MG63 (cell line): ENCODE data around the gene HELZ2. TPM values are rescaled to one million over a fixed set of nuclear protein-coding genes. Genes with fewer than 3 reads are reported as not detected.
A peak's percentile ranks its signal among the peaks of the same experiment; 100 is the strongest.
"Not testable (repeated sequence)": the region's sequence is repeated elsewhere in the genome, so short reads cannot be mapped to it uniquely, and the experiment has no call there.

Source experiments
- DNase-seq: peaks from one replicate; pipeline ENCODE4 v3.0.0-alpha.2; 2020
- H3K27me3 ChIP-seq: fragments of 250-450 bp; sonication (Bioruptor Pico); 2 replicates; pipeline ENCODE4 v1.5.1; 2020; ENCODE audit warnings: mild to moderate bottlenecking, moderate library complexity
- H3K36me3 ChIP-seq: fragments of 250-450 bp; sonication (Bioruptor Pico); 2 replicates; pipeline ENCODE4 v1.5.1; 2020; ENCODE audit warnings: mild to moderate bottlenecking, moderate library complexity
- H3K4me3 ChIP-seq: fragments of 250-450 bp; sonication (Bioruptor Pico); 2 replicates; pipeline ENCODE4 v1.5.1; 2020; ENCODE audit warnings: mild to moderate bottlenecking, moderate library complexity
- H3K9me3 ChIP-seq: fragments of 250-450 bp; sonication (Bioruptor Pico); 2 replicates; pipeline ENCODE4 v1.5.1; 2020; ENCODE audit warnings: mild to moderate bottlenecking, moderate library complexity
- total RNA-seq: library from RNA; depleted of rRNA; stranded (reverse); fragments of >200 nt; shearing (Covaris generic); gene quantifications from 2 replicates; pipeline ENCODE4 v1.2.3, GENCODE V29; 2014; ENCODE audit warnings: low replicate concordance; rRNA removed

Gene HELZ2
- 26.4 and 34.4 TPM in 2 replicates for total RNA-seq

- peak within 1 kb of the TSS; percentile 72 for H3K4me3 ChIP-seq
- H3K9me3 ChIP-seq, result no peaks in the 10 kb centered on the region
- DNase-seq, result peak; percentile 82
- H3K27me3 ChIP-seq, result no peaks in the 10 kb centered on the region
- H3K36me3 ChIP-seq, result peaks cover 18% of the 10 kb centered on the region
Observed at GRCh38 chr20:63574156-63574828, at the start of gene HELZ2. Gene HELZ2 (minus strand): TSS chr20:63574239. CDS start chr20:63572385, 1,854 bp downstream.

- Histone ChIP-seq H3K36me3 (peaks cover 37% of the 10 kb centered on the region), H3K9me3 (no peaks in the 10 kb centered on the region), H3K27me3 (no peaks in the 10 kb centered on the region), H3K4me3 (no peak overlapping the region)
- no peak for DNase-seq
Observed at GRCh38 chr20:63622732-63623131, 48.7 kb upstream of the HELZ2 start.

- no peaks in the 10 kb centered on the region for H3K27me3 ChIP-seq
- no peak overlapping the region for H3K4me3 ChIP-seq
- peaks cover 39% of the 10 kb centered on the region for H3K36me3 ChIP-seq
- no peak for DNase-seq
- H3K9me3 ChIP-seq, result no peaks in the 10 kb centered on the region
Observed at GRCh38 chr20:63622096-63622495, 48.1 kb upstream of the HELZ2 start.

- H3K4me3 ChIP-seq, result no peak overlapping the region
- no peaks in the 10 kb centered on the region for H3K9me3 ChIP-seq
- H3K27me3 ChIP-seq, result no peaks in the 10 kb centered on the region
- no peak for DNase-seq
- peaks cover 49% of the 10 kb centered on the region for H3K36me3 ChIP-seq
Observed at GRCh38 chr20:63620991-63621390, 47.0 kb upstream of the HELZ2 start.

- Histone ChIP-seq H3K9me3 (no peaks in the 10 kb centered on the region), H3K36me3 (peaks cover 63% of the 10 kb centered on the region), H3K4me3 (no peak overlapping the region), H3K27me3 (no peaks in the 10 kb centered on the region)
- DNase-seq, result no peak
Observed at GRCh38 chr20:63619505-63619904, 45.5 kb upstream of the HELZ2 start.

GRCh38 chr20:63619086-63619485 lies 45.0 kb upstream of the HELZ2 start:
- no peaks in the 10 kb centered on the region for H3K27me3 ChIP-seq
- H3K9me3 ChIP-seq, result no peaks in the 10 kb centered on the region
- H3K4me3 ChIP-seq, result no peak overlapping the region
- DNase-seq, result no peak
- peaks cover 62% of the 10 kb centered on the region for H3K36me3 ChIP-seq

- no peak overlapping the region for H3K4me3 ChIP-seq
- H3K27me3 ChIP-seq, result no peaks in the 10 kb centered on the region
- H3K36me3 ChIP-seq, result peaks cover 68% of the 10 kb centered on the region
- no peak for DNase-seq
- no peaks in the 10 kb centered on the region for H3K9me3 ChIP-seq
Observed at GRCh38 chr20:63618291-63618980, 44.4 kb upstream of the HELZ2 start.

- Histone ChIP-seq H3K4me3 (no peak overlapping the region), H3K9me3 (no peaks in the 10 kb centered on the region), H3K36me3 (peaks cover 69% of the 10 kb centered on the region), H3K27me3 (no peaks in the 10 kb centered on the region)
- DNase-seq, result no peak
Observed at GRCh38 chr20:63617876-63618265, 43.8 kb upstream of the HELZ2 start.

GRCh38 chr20:63617092-63617875 lies 43.2 kb upstream of the HELZ2 start:
- Histone ChIP-seq H3K36me3 (peaks cover 72% of the 10 kb centered on the region), H3K9me3 (no peaks in the 10 kb centered on the region), H3K27me3 (no peaks in the 10 kb centered on the region), H3K4me3 (no peak overlapping the region)
- no peak for DNase-seq

GRCh38 chr20:63613863-63614594 lies 40.0 kb upstream of the HELZ2 start:
- DNase-seq, H3K4me3 ChIP-seq, H3K27me3 ChIP-seq, H3K9me3 ChIP-seq: not testable (repeated sequence)
- H3K36me3 ChIP-seq, result peaks cover 67% of the 10 kb centered on the region

GRCh38 chr20:63612276-63612931 lies 38.4 kb upstream of the HELZ2 start:
- no peak for DNase-seq
- H3K27me3 ChIP-seq, result no peaks in the 10 kb centered on the region
- no peak overlapping the region for H3K4me3 ChIP-seq
- no peaks in the 10 kb centered on the region for H3K9me3 ChIP-seq
- H3K36me3 ChIP-seq, result peaks cover 54% of the 10 kb centered on the region

- Histone ChIP-seq H3K4me3 (no peak overlapping the region), H3K27me3 (no peaks in the 10 kb centered on the region), H3K9me3 (no peaks in the 10 kb centered on the region), H3K36me3 (peaks cover 49% of the 10 kb centered on the region)
- no peak for DNase-seq
Observed at GRCh38 chr20:63611646-63612045, 37.6 kb upstream of the HELZ2 start.

GRCh38 chr20:63610581-63611435 lies 36.8 kb upstream of the HELZ2 start:
- Histone ChIP-seq H3K27me3 (no peaks in the 10 kb centered on the region), H3K9me3 (no peaks in the 10 kb centered on the region), H3K4me3 (no peak overlapping the region), H3K36me3 (peaks cover 41% of the 10 kb centered on the region)
- no peak for DNase-seq

GRCh38 chr20:63606686-63607085 lies 32.6 kb upstream of the HELZ2 start:
- no peaks in the 10 kb centered on the region for H3K27me3 ChIP-seq
- DNase-seq, result no peak

GRCh38 chr20:63602321-63602720 lies 28.3 kb upstream of the HELZ2 start:
- no peak for DNase-seq

More at GRCh38 chr20:63606686-63607085, 32.6 kb upstream of the HELZ2 start:
- peaks cover 39% of the 10 kb centered on the region for H3K36me3 ChIP-seq
- H3K9me3 ChIP-seq, result no peaks in the 10 kb centered on the region
- no peak overlapping the region for H3K4me3 ChIP-seq

More at GRCh38 chr20:63602321-63602720, 28.3 kb upstream of the HELZ2 start:
- H3K36me3 ChIP-seq, result peaks cover 70% of the 10 kb centered on the region
- no peaks in the 10 kb centered on the region for H3K9me3 ChIP-seq
- no peak overlapping the region for H3K4me3 ChIP-seq
- no peaks in the 10 kb centered on the region for H3K27me3 ChIP-seq
